PC-9 (cell line): ENCODE data around the gene ADAMTSL3. TPM values are rescaled to one million over a fixed set of nuclear protein-coding genes. Genes with fewer than 3 reads are reported as not detected.

ENCODE experiments used
- BruUV-seq: library from RNA; stranded (reverse); fragments of 400-500 nt; replicated peaks from 2 replicates; lab custom pipeline; 2021; lab: Mats Ljungman, UMichigan
- CTCF ChIA-PET: fragments of 300-600 bp; sonication (Branson Sonifier 250); formaldehyde crosslinking; loops from one replicate; lab custom pipeline; 2022; ENCODE audit warnings: antibody characterized with exemption; lab: Charles Lee
- POLR2A ChIA-PET: fragments of 300-600 bp; sonication (Branson Sonifier 250); formaldehyde crosslinking; loops from one replicate; lab custom pipeline; 2022; ENCODE audit warnings: antibody characterized with exemption; ENCODE audit not compliant: unreplicated experiment; lab: Charles Lee
- DNase-seq, 2 experiments: peaks; one replicate each; pipeline versions ENCODE4 v3.0.0 to v3.0.0-alpha.2; 2015 to 2022; ENCODE audit warnings: mixed read lengths in 1 of 2
- H2AFZ ChIP-seq: fragments of 200-600 bp; sonication (generic); 2 replicates; pipeline ENCODE4 v1.8.1; 2017; ENCODE audit warnings: antibody characterized with exemption
- H3F3A ChIP-seq: fragments of 200-600 bp; sonication (generic); 2 replicates; pipeline ENCODE4 v1.8.1; 2017; ENCODE audit warnings: antibody characterized with exemption, mild to moderate bottlenecking, low read depth; ENCODE audit not compliant: insufficient read depth
- H3K27ac ChIP-seq: fragments of 200-600 bp; sonication (generic); 2 replicates; pipeline ENCODE4 v1.6.1; 2016; ENCODE audit warnings: mixed run types
- H3K27me3 ChIP-seq: fragments of 200-600 bp; sonication (generic); 2 replicates; pipeline ENCODE4 v1.6.1; 2016; ENCODE audit warnings: low read depth, mixed run types; ENCODE audit not compliant: insufficient read depth
- H3K36me3 ChIP-seq: fragments of 200-600 bp; sonication (generic); 2 replicates; pipeline ENCODE4 v1.6.1; 2016; ENCODE audit warnings: low read depth, mixed run types
- H3K4me1 ChIP-seq: fragments of 200-600 bp; sonication (generic); replicated peaks from 2 replicates; pipeline ENCODE4 v1.6.1; 2016; ENCODE audit warnings: mixed run types; ENCODE audit not compliant: insufficient read depth
- H3K4me2 ChIP-seq: fragments of 200-600 bp; sonication (generic); 2 replicates; pipeline ENCODE4 v1.6.1; 2017; ENCODE audit warnings: mixed run types
- H3K4me3 ChIP-seq: fragments of 200-600 bp; sonication (generic); 2 replicates; pipeline ENCODE4 v1.6.1; 2016; ENCODE audit warnings: mixed run types
- H3K79me2 ChIP-seq: fragments of 200-600 bp; sonication (generic); 2 replicates; pipeline ENCODE4 v1.6.1; 2017; ENCODE audit warnings: low read depth, mixed run types
- H3K9me2 ChIP-seq: fragments of 200-600 bp; sonication (generic); 2 replicates; pipeline ENCODE4 v1.8.1; 2017; ENCODE audit warnings: mild to moderate bottlenecking; ENCODE audit not compliant: insufficient read depth
- H3K9me3 ChIP-seq: fragments of 200-600 bp; sonication (generic); 2 replicates; pipeline ENCODE4 v1.8.1; 2016; ENCODE audit warnings: low read depth; ENCODE audit not compliant: insufficient read depth
- H4K20me1 ChIP-seq: fragments of 200-600 bp; sonication (generic); 2 replicates; pipeline ENCODE4 v1.8.1; 2017; ENCODE audit not compliant: insufficient read depth
- EZH2 ChIP-seq: fragments of 200-600 bp; sonication (generic); IDR thresholded peaks from 2 replicates; pipeline ENCODE4 v1.8.0; 2017; ENCODE audit warnings: antibody characterized with exemption, low read depth
- intact Hi-C: fragments of 100-400 bp; cut with micrococcal nuclease; formaldehyde crosslinking; loops from one replicate; pipeline ENCODE4 v1.10.0; 2022; ENCODE audit not compliant: unreplicated experiment
- total RNA-seq: library from RNA; stranded (reverse); gene quantifications from 2 replicates; pipeline ENCODE4 v1.2.3, GENCODE V29; 2021
- TF ChIP-seq, protein P1 (sequence below): fragments of 200-600 bp; sonication (generic); conservative IDR thresholded peaks from 2 replicates; pipeline ENCODE4 v1.6.1; 2017; ENCODE audit warnings: mixed run types, antibody characterized with exemption, mild to moderate bottlenecking, moderate library complexity

Gene ADAMTSL3
- total RNA-seq, 1 experiment from 2014 or later, result 5.0 TPM

DNA sequence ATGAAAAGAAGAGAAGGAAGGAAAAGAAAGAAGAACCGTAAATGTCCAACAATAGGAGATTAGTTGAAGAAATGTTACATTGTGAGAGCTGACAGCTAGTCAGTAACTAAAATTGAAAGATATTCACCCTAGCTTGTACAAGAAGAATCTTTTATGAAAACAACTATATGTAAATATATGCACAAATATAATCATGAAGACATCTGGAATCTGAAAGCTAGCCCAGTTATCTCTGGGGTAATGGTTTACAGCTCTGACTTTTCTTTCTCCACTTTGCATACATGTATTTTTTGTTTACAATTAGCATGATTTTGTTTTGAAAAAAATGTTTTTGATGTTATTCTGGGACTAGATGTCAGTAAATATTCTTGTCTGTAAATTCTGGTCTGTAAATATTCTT lies 37.1 kb upstream of the ADAMTSL3 start:
- ChIA-PET CTCF (no interaction called here), POLR2A (no interaction called here)
- H3K27ac ChIP-seq, result no peak overlapping the region
- DNase-seq, result no peak
- no peaks in the 10 kb centered on the region for H3F3A ChIP-seq
- no peaks in the 10 kb centered on the region for H3K27me3 ChIP-seq
- no peak overlapping the region for H3K4me2 ChIP-seq
- BruUV-seq, result no TSS peak
- no peaks in the 10 kb centered on the region for H3K9me2 ChIP-seq
- no peak overlapping the region for H3K4me3 ChIP-seq
- H2AFZ ChIP-seq, result no peak overlapping the region
- no peaks in the 10 kb centered on the region for H3K4me1 ChIP-seq
- H3K36me3 ChIP-seq, result no peaks in the 10 kb centered on the region
- H3K79me2 ChIP-seq, result no peaks in the 10 kb centered on the region
- TF ChIP-seq, protein P1, sequence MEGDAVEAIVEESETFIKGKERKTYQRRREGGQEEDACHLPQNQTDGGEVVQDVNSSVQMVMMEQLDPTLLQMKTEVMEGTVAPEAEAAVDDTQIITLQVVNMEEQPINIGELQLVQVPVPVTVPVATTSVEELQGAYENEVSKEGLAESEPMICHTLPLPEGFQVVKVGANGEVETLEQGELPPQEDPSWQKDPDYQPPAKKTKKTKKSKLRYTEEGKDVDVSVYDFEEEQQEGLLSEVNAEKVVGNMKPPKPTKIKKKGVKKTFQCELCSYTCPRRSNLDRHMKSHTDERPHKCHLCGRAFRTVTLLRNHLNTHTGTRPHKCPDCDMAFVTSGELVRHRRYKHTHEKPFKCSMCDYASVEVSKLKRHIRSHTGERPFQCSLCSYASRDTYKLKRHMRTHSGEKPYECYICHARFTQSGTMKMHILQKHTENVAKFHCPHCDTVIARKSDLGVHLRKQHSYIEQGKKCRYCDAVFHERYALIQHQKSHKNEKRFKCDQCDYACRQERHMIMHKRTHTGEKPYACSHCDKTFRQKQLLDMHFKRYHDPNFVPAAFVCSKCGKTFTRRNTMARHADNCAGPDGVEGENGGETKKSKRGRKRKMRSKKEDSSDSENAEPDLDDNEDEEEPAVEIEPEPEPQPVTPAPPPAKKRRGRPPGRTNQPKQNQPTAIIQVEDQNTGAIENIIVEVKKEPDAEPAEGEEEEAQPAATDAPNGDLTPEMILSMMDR, result no peak
- TF ChIP-seq EZH2, result no peak
- H3K9me3 ChIP-seq, result no peaks in the 10 kb centered on the region
- intact Hi-C loops, result no loop called here
- H4K20me1 ChIP-seq, result no peaks in the 10 kb centered on the region

DNA sequence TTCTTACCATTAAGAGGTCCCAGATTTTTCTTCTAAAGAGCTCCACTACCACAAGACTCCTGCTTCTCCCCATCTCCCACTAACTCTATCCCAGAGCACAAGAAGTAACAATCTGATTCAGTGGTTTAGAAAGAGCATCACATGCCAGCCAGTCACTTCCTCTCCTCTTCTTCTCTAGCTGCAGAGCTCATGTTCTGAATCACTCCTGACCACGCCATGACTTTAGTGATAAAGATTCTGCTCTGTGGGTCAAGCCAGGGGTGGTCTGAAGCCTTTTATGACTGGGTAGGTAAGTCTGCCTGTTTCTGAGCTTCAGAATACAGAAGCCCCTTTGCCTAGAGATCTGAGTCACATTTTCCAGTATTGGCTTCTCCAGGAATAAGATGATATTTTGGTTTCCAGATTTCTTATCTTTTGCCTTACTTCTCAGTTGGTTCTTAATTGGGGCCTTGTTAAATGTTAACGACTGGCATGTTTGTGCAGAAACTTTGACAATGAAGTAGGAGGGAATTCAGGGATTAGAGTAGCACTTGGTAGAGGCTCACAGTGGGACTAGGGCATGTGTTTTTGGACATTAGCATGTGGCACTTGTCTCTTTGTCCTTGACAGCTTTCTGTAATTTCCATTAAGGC lies 27.6 kb upstream of the ADAMTSL3 start:
- Histone ChIP-seq H3K4me3 (no peak overlapping the region), H3K4me2 (no peak overlapping the region), H3K4me1 (no peaks in the 10 kb centered on the region), H4K20me1 (no peaks in the 10 kb centered on the region), H3F3A (no peaks in the 10 kb centered on the region), H2AFZ (no peak overlapping the region), H3K27ac (no peak overlapping the region), H3K27me3 (no peaks in the 10 kb centered on the region), H3K79me2 (no peaks in the 10 kb centered on the region), H3K9me3 (no peaks in the 10 kb centered on the region), H3K36me3 (no peaks in the 10 kb centered on the region), H3K9me2 (no peaks in the 10 kb centered on the region)
- ChIA-PET POLR2A (no interaction called here), CTCF (no interaction called here)
- intact Hi-C loops, result no loop called here
- BruUV-seq, result no TSS peak
- DNase-seq, result no peak
- TF ChIP-seq EZH2, result no peak
- TF ChIP-seq, protein P1, result no peak

DNA sequence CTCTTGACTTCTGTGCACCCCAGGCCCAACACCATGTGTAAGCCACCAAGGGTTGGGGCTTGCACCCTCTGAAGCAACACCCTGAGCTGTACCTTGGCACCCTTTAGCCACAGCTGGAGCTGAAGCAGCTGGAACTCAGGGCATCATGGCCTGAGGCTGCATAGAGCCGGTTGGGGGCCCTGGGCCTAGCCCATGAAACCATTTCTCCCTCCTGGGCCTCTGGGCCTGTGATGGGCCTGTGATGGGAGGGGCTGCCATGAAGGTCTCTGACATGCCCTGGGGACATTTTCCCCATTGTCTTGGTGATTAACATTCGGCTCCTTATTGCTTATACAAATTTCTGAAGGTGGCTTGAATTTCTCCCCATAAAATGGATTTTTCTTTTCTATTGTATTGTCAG lies 22.4 kb upstream of the ADAMTSL3 start:
- no peak for DNase-seq
- H3K27ac ChIP-seq, result no peak overlapping the region
- peaks cover 6% of the 10 kb centered on the region; the same call in 1 of the 2 replicates for H3K27me3 ChIP-seq
- no peak overlapping the region for H3K4me3 ChIP-seq
- H3K4me2 ChIP-seq, result no peak overlapping the region
- H3K9me2 ChIP-seq, result no peaks in the 10 kb centered on the region
- POLR2A ChIA-PET, result no interaction called here
- CTCF ChIA-PET, result no interaction called here
- no TSS peak for BruUV-seq
- intact Hi-C loops, result no loop called here
- H4K20me1 ChIP-seq, result no peaks in the 10 kb centered on the region
- no peaks in the 10 kb centered on the region for H3K79me2 ChIP-seq
- no peaks in the 10 kb centered on the region for H3K36me3 ChIP-seq
- no peak for TF ChIP-seq EZH2
- TF ChIP-seq, protein P1, result no peak
- no peak overlapping the region for H2AFZ ChIP-seq
- no peaks in the 10 kb centered on the region for H3K4me1 ChIP-seq
- no peaks in the 10 kb centered on the region for H3F3A ChIP-seq
- no peaks in the 10 kb centered on the region for H3K9me3 ChIP-seq
